ENCODE results near the gene FHIT.

Gene FHIT

DNA sequence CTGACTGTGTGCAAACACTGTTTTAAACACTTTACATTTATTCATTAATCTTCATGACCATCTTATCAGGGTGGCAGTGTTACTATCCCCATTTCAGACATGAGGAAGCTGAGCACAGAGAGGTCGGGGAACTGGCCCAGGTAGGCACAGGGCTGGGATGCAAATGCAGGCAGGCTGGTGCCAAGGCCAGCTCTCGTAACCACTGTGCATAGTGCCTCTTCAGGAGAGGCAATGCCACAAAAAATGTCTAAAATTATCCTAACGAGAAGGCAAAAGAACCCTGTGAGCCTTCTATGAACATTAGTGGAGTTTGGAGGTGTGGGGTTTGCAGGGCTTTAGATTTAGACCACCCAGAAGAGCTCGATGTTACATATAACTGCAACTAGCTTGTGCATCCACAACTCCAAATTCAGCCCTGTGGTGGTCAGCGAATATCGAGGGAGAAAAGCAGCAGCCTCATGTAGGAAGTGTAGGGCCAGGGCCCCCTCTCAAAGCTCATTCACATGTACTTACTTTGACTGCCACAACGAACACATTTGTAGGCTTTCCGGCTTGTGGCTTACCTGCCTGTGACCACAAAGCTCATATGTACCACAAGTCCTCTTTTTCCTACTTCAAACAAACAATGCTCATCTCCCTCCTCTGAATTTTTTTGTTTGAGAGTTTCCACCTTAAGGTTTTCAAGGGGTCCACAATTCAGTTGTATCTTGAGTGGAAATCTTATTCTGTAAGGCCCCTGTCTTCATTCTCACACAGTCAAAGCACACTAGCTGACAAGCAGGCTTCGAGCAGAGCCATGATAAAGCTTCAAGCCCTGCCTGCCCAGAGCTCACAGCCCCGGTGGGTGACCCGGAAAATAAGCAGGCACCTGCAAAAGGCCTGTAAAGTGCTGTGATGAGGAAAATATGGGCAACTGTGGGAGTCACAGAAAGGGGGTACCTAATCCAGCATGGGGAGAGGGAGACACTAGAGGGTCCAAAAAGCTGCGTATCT lies 1478.5 kb downstream of the FHIT start:
- no peak for DNase-seq

DNA sequence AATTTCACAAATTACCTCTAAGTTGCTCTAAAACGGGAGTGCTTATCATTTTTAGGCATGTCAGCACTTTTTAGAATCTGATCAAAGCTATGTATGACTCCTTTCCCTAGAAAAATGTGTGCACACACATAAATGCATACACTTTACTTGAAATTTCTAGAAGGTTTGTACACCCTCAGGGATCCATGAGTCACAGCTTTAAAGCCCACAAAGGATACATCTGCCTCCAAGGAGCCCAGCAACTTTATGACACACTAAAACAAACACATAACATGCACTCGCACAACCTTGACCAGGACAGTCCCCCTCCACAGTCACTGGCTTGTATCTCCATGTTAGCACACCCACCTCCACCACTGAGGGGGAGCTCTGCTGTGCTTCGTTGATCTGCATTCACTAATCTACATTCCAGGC lies 1479.5 kb downstream of the FHIT start:
- no peak for DNase-seq

DNA sequence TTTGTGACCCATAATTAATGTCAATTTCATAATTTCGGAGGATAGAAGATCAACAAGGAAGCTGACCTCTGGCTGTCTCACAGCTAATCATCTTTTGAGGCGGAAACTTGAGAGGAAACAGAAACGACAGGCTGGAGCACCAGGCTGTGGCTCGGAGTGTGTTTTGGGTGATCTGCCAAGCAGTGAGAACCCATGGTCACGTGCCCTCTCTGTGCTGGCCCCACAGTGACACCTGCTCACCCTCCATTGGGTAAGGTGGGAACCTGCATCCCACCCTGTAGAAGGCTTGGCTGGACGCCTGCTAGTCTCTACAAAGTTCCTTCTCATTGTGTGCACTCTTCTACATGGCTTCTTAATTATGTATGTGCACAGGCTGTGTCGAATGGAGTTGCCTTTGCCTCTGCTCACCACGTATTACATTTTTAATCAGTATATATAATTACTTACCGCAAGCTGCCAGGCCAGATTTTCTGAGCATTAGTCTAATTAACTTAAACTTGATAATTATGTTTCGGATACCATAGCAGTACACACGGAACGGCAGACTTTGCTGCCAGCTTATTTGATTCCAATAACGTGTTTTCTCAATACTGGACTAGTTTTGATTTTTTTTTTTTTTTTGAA lies 1482.0 kb downstream of the FHIT start:
- DNase-seq, result no peak

GRCh38 chr3:59766200-59766872 lies 1484.9 kb downstream of the FHIT start:
- DNase-seq, result no peak

DNA sequence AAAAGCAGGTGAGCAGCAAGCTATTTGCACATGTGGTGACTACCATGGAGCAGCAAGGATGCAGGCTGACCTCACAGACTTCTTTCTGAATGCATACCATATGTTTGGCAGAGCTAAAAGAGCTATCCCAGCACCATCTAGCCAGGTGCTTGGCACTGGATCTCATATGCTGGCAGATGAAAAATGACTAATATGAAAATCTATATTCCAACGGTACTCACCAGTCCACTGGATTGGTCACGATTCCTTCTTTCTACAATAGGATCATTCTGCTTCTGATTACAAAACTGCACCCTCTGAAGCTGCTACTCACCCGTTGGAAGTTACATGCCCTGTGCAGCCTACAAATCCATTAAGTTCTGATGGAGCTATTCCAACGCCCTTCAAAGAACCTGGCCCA lies 1487.1 kb downstream of the FHIT start:
- DNase-seq, result no peak

GRCh38 chr3:59762941-59763340 lies 1488.3 kb downstream of the FHIT start:
- no peak for DNase-seq

- no peak for DNase-seq
Measured at GRCh38 chr3:59759298-59760031, 1491.8 kb downstream of the FHIT start.

- DNase-seq, result no peak
Measured at GRCh38 chr3:59758672-59759071, 1492.6 kb downstream of the FHIT start.

GRCh38 chr3:59756934-59757333 lies 1494.3 kb downstream of the FHIT start:
- DNase-seq, result no peak

- no peak for DNase-seq
Measured at GRCh38 chr3:59754456-59755129, 1496.7 kb downstream of the FHIT start.

GRCh38 chr3:59753808-59754450 lies 1497.3 kb downstream of the FHIT start:
- DNase-seq, result no peak

GRCh38 chr3:59752925-59753324 lies 1498.3 kb downstream of the FHIT start:
- DNase-seq, result no peak

- DNase-seq, result no peak
Measured at GRCh38 chr3:59751606-59752005, 1499.6 kb downstream of the FHIT start.

GRCh38 chr3:59750391-59750790 lies 1500.9 kb downstream of the FHIT start:
- DNase-seq, result no peak

DNA sequence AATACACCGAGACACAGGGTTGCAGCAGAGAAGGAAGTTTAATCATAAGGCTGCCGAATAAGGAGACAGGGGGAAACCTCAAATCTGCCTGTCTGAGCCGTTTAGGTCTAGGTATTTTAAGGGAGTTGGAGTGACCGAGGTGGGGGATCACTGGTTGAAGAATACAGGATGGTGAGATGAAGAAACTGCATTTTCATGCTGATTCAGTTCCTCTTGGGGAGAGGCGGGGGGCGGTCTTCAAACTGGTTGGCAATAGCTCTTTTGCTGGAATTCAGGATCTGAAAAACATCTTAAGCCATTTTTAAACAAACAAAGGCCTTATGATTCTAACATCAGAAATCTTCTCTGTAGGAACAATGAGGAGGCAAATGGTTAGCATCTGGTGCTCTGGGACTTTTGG lies 1502.0 kb downstream of the FHIT start:
- no peak for DNase-seq

DNA sequence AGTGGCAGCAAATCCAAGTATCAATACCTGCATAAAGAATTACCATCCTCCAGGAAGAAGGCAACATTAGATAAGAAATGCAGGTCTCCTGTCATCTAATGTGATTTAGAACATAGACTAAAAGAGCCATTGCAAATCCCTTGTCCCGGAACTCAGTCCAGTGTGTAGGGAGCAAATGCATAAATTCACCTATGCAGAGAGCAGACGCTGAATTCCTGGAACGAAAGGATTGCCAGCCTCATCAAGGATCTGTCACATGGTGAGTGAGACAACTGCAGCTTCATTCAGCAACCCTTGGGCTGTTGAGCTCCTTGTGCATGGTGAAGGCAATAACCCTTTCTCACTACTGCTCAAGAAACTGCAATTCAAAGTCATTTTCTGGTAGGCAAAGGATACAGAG lies 1504.7 kb downstream of the FHIT start:
- DNase-seq, result no peak

GRCh38 chr3:59737241-59737640 lies 1514.0 kb downstream of the FHIT start:
- DNase-seq, result no peak

DNA sequence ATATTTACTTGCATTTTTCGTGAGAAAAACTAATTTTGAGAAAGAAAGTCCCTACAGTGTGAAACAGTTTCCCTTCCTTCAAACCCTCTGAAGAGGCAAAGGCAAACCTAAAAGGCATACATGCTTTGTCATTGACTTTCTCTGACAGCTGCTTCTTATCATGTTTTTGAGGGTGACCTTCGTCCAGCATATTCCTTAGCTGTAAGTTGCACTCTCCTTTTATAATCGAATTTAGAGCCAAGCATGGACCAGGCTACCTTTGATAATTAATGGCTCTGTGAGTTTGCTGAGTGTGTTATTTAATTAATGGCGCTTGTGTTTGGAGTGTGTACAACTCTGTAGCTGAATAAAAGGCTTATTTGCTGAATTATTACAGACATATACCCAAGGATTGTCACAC lies 1517.2 kb downstream of the FHIT start:
- DNase-seq, result no peak

- no peak for DNase-seq
Measured at GRCh38 chr3:59733041-59733809, 1518.0 kb downstream of the FHIT start.

DNA sequence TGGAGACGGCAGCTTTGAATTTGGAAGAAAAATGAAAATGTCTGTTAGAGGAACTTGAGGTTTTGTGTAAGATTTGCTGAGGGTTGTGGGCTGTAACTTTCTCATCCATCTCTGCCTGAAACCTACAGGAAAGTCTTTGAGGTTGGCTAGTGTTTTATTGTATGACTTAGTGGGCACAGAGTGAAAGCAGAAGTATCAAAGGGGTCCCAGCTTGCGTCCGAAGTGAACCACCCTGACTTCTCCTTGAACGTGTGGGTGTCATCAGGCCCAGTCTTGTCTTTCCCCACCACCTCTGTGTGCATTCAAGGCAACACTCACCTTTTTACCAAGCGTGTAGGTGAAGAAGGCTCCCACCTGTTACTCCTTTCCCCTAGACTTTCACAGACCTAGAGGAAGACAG lies 1519.3 kb downstream of the FHIT start:
- DNase-seq, result no peak

- no peak for DNase-seq
Measured at GRCh38 chr3:59730591-59730990, 1520.7 kb downstream of the FHIT start.
